ENCODE results near the gene SYCN.

DNA sequence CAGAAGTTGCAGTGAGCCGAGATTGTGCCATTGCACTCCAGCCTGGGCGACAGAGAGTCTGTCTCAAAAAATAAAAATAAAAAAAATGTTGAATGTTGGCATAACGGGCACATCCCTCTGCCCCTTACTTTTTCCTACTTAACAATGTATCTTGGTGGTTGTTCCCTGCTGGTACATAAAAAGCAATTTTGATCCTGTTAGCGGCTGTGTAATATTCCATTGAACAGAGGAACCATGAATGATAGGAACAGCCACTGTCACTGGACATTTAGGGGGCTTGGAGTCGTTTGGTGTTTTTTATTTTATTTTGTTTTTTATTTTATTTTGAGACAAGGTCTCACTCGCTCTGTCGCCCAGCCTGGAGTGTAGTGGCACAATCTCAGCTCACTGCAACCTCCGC is 17.7 kb downstream of the SYCN start:
- TF ChIP-seq CTCF (IDR thresholded peaks at IDR 0.05) (no peak), POLR2A (IDR thresholded peaks at IDR 0.05) (no peak), EP300 (IDR thresholded peaks at IDR 0.05) (no peak)

Data from ovary (tissue), 3 donors.